ENCODE data around the gene CKAP4.

Gene CKAP4

DNA sequence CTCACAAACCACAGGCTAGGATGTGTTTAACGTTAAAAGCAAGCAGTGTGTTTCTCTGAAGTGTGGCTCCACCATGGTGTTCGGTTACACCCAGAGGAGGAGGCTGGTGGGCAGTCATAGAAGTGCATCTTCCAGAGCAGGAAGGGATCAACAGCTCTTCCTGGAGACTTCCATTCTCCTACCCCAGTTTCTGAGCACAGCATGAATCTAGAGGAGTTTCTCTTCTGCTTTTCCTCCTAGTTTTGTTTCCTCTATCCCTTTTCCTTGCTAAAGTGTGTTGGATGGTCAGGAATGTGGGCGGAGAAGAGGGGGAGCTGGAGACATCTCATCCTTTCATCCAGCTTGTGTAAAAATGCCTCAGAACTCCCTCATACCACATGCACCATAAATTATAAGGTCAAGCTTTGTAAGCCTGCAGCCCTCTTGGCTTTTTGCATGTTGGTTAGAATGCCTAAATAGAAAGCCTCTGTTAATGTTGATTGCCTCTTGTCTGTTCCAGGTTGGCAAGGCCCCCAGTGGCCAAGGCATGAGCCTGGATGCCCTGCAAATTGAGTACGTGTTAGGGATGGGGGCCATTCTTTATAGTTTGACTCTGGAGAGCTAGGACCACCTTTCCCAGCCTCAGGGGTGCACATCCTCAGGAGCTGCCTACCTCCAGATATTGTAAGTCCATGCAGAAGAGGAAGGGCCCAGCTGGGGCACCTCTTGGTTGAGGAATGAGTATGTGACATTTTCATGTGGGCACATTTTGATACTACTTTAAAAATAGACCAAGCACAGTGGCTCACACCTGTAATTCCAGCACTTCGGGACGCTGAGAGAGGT, 4.0 kb upstream of the CKAP4 start:
- Histone ChIP-seq H3F3A (ENCODE audit: control insufficient read depth, insufficient read depth) (peaks cover 18% of the 10 kb centered on the region), H3K4me3 (ENCODE audit: low read length) (no peak overlapping the region), H3K27ac (ENCODE audit: low read depth, low read length) (no peak overlapping the region), H3K9me3 (ENCODE audit: control insufficient read depth, insufficient read depth, low read length) (no peaks in the 10 kb centered on the region), H3K36me3 (ENCODE audit: control insufficient read depth, low read length) (no peaks in the 10 kb centered on the region), H3K79me2 (ENCODE audit: control insufficient read depth, low read length) (peaks cover 3% of the 10 kb centered on the region; the same call in 1 of the 2 replicates), H3K9me2 (replicated peaks; ENCODE audit: control insufficient read depth, low read length) (no peaks in the 10 kb centered on the region), H4K20me1 (ENCODE audit: control insufficient read depth, insufficient read depth, low read depth, low read length) (no peaks in the 10 kb centered on the region), H3K27me3 (ENCODE audit: control insufficient read depth, low read length) (no peaks in the 10 kb centered on the region), H3K4me1 (ENCODE audit: control insufficient read depth, low read length) (peaks cover 42% of the 10 kb centered on the region), H3K4me2 (ENCODE audit: low read length) (no peak overlapping the region)
- TF ChIP-seq EZH2phosphoT487 (IDR thresholded peaks at IDR 0.05; ENCODE audit: borderline replicate concordance, low read length) (no peak), CTCF (IDR thresholded peaks at IDR 0.05; ENCODE audit: low read depth, low read length, poor library complexity, severe bottlenecking) (no peak)

DNA sequence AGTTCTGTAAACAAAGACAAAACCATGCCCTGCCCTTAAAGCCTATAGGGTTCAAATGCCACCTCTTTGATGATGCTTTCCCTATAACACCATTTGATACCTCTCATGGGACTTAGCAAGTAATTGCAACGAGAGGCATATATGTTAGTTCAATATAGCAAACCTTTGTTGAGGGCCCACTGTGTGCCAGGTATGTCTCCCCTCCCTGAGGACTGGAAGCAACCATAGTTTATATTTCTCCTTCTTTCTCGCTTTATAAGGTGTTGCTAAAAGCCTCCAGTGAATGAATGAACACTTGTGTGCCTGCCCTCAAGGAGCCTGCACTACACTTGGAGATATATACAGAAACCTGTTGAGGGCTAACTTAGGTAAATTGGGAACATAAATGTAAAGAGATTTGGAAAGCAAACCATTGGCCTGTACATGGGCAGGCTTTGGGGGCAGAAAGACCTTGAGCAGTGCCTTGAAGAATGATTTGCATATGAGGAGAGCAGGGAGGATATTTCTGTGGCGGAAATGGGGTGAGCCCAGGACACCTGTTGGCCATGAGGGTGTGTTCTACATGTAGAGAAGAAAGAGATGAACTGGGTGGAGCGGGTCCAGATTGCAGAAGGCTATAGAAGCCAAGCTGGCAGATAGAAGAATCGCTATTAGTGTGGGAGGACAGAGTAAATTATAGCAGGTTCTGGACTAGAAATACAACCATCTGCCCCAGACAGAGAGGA, 1.8 kb upstream of the CKAP4 start:
- H3K4me2 ChIP-seq (ENCODE audit: low read length) = peak overlapping the region; percentile 92
- peak overlapping the region; percentile 89 for H3K27ac ChIP-seq (ENCODE audit: low read depth, low read length)
- H3K9me2 ChIP-seq (replicated peaks; ENCODE audit: control insufficient read depth, low read length) = no peaks in the 10 kb centered on the region
- H3K9me3 ChIP-seq (ENCODE audit: control insufficient read depth, insufficient read depth, low read length) = no peaks in the 10 kb centered on the region
- peaks cover 18% of the 10 kb centered on the region for H3F3A ChIP-seq (ENCODE audit: control insufficient read depth, insufficient read depth)
- no peaks in the 10 kb centered on the region for H3K36me3 ChIP-seq (ENCODE audit: control insufficient read depth, low read length)
- no peaks in the 10 kb centered on the region for H3K27me3 ChIP-seq (ENCODE audit: control insufficient read depth, low read length)
- no peak for TF ChIP-seq CTCF (IDR thresholded peaks at IDR 0.05; ENCODE audit: low read depth, low read length, poor library complexity, severe bottlenecking)
- no peak for TF ChIP-seq EZH2phosphoT487 (IDR thresholded peaks at IDR 0.05; ENCODE audit: borderline replicate concordance, low read length)
- H3K79me2 ChIP-seq (ENCODE audit: control insufficient read depth, low read length) = peaks cover 6% of the 10 kb centered on the region; the same call in 1 of the 2 replicates
- H3K4me1 ChIP-seq (ENCODE audit: control insufficient read depth, low read length) = peaks cover 46% of the 10 kb centered on the region
- no peaks in the 10 kb centered on the region for H4K20me1 ChIP-seq (ENCODE audit: control insufficient read depth, insufficient read depth, low read depth, low read length)
- peak overlapping the region; percentile 74 for H3K4me3 ChIP-seq (ENCODE audit: low read length)

- Histone ChIP-seq H3K9me2 (replicated peaks; ENCODE audit: control insufficient read depth, low read length) (no peaks in the 10 kb centered on the region), H3K27ac (ENCODE audit: low read depth, low read length) (peak overlapping the region; percentile 89), H3K4me1 (ENCODE audit: control insufficient read depth, low read length) (peaks cover 46% of the 10 kb centered on the region), H3K9me3 (ENCODE audit: control insufficient read depth, insufficient read depth, low read length) (no peaks in the 10 kb centered on the region), H3K4me2 (ENCODE audit: low read length) (peak overlapping the region; percentile 92), H3K4me3 (ENCODE audit: low read length) (peak overlapping the region; percentile 74), H3K79me2 (ENCODE audit: control insufficient read depth, low read length) (peaks cover 6% of the 10 kb centered on the region; the same call in 1 of the 2 replicates), H3F3A (ENCODE audit: control insufficient read depth, insufficient read depth) (peaks cover 20% of the 10 kb centered on the region), H3K36me3 (ENCODE audit: control insufficient read depth, low read length) (no peaks in the 10 kb centered on the region), H4K20me1 (ENCODE audit: control insufficient read depth, insufficient read depth, low read depth, low read length) (no peaks in the 10 kb centered on the region), H3K27me3 (ENCODE audit: control insufficient read depth, low read length) (no peaks in the 10 kb centered on the region)
- TF ChIP-seq EZH2phosphoT487 (IDR thresholded peaks at IDR 0.05; ENCODE audit: borderline replicate concordance, low read length) = no peak
- no peak for TF ChIP-seq CTCF (IDR thresholded peaks at IDR 0.05; ENCODE audit: low read depth, low read length, poor library complexity, severe bottlenecking)
Measured at GRCh38 chr12:106248846-106249371, 1.1 kb upstream of the CKAP4 start.

All from DOHH2 (cell line).